HEK293T (cell line): ENCODE results near the gene LRRC4C.

Experiments used
- ARNT ChIP-seq: fragments of 450-650 bp; IDR thresholded peaks from 2 replicates; pipeline ENCODE4 v1.6.1; 2017; ENCODE audit warnings: mild to moderate bottlenecking
- BHLHE40 ChIP-seq: fragments of 450-650 bp; IDR thresholded peaks from 2 replicates; pipeline ENCODE4 v1.6.1; 2016; ENCODE audit warnings: mild to moderate bottlenecking, moderate library complexity, borderline replicate concordance
- NFRKB ChIP-seq: fragments of 450-650 bp; IDR thresholded peaks from 2 replicates; pipeline ENCODE4 v1.6.1; 2016; ENCODE audit warnings: mild to moderate bottlenecking, moderate library complexity
- SP1 ChIP-seq: fragments of 450-650 bp; IDR thresholded peaks from 2 replicates; pipeline ENCODE4 v1.6.1; 2017
- SUZ12 ChIP-seq: fragments of 450-650 bp; IDR thresholded peaks from 2 replicates; pipeline ENCODE4 v1.6.1; 2016; ENCODE audit warnings: mild to moderate bottlenecking
- TARDBP ChIP-seq: fragments of 450-650 bp; IDR thresholded peaks from 2 replicates; pipeline ENCODE4 v1.6.1; 2016
- ZNF384 ChIP-seq: fragments of 450-650 bp; IDR thresholded peaks from 2 replicates; pipeline ENCODE4 v1.6.1; 2016

GRCh38 chr11:40236526-40236925, 1222.9 kb downstream of the LRRC4C start:
- TF ChIP-seq SUZ12 (no peak), ARNT (no peak), SP1 (no peak), TARDBP (no peak), BHLHE40 (no peak), NFRKB (no peak), ZNF384 (no peak)
